ENCODE measurements around the gene F11. TPM values are rescaled to one million over a fixed set of nuclear protein-coding genes. Genes with fewer than 3 reads are reported as not detected.

Gene F11
- total and polyA plus RNA-seq, 2 of the 13 experiments (the other 11 are each of a cell fraction or from before 2014, with no cell fraction given), result 35.1 to 58.0 TPM

DNA sequence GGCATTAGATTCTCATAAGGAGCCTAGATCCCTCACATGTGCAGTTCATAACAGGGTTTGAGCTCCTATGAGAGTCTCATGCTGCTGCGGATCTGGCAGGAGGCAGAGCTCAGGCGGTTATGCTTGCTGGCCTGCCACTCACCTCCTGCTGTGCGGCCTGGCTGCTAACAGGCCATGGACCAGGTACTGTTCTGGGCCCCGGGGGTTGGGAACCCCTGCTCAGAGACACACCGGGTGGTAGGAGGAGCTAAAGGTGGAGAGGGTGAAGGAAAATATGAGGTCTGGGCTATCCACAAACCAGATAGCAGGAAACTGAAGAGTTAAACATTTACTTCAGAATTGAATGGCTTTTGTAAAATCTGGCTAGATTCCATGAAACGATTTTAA, 5.9 kb upstream of the F11 start:
- H3K36me3 ChIP-seq (replicated peaks in 1 of 2; ENCODE audit: control insufficient read depth in 1 of 2, insufficient read depth in 2 of 2, low read length in 2 of 2), result no peaks in the 10 kb centered on the region
- H3K4me3 ChIP-seq (replicated peaks in 1 of 3; ENCODE audit: insufficient read depth in 1 of 3, low read depth in 2 of 3, low read length in 3 of 3), result peak overlapping the region in 1 of 3 experiments; percentile 42; a peak in 3 of 6 replicates
- 0% methylated on average over 3 of the region's 6 CpGs for WGBS (ENCODE audit: low lambda C conversion rate)
- in situ Hi-C loops (cut with HindIII; ENCODE audit: extremely low pct_ligation_motif_present, low pct_unique_long_range_greater_than_20kb), result no loop called here
- H3K27me3 ChIP-seq (ENCODE audit: control insufficient read depth in 1 of 2, insufficient read depth in 2 of 2, low read length in 2 of 2), result no peaks in the 10 kb centered on the region; a peak in 1 of 5 replicates
- POLR2A ChIA-PET, result interaction anchor here (0.5 to 3.4 kb wide), 9 partner anchors 10 to 547 kb away, joined by 3 to 22 read pairs (median 4); partner anchors contain the start of genes CYP4V2 and KLKB1
- no peak overlapping the region for H2AFZ ChIP-seq (ENCODE audit: low read length)
- no TSS peak for BruUV-seq (replicated peaks)
- peak overlapping the region; percentile 45 for H3K4me2 ChIP-seq (ENCODE audit: low read depth, low read length)
- H3K79me2 ChIP-seq (ENCODE audit: insufficient read depth, low read length), result no peaks in the 10 kb centered on the region
- ATAC-seq (peak; percentile 91), FAIRE-seq (no peak), DNase-seq (ENCODE audit: low spot score) (peak; percentile 60)
- CTCF ChIA-PET (ENCODE audit: low intra/inter-chr PET ratio, low total read pairs), result no interaction called here
- H4K20me1 ChIP-seq (ENCODE audit: insufficient read depth, low read length), result no peaks in the 10 kb centered on the region
- H3K9ac ChIP-seq (ENCODE audit: insufficient read depth, low read depth, low read length), result peak overlapping the region; percentile 55
- peaks cover 58% of the 10 kb centered on the region for H3K4me1 ChIP-seq (ENCODE audit: insufficient read depth, low read length)
- intact Hi-C loops (cut with micrococcal nuclease; ENCODE audit: unreplicated experiment), result loop anchor here (10.0 kb wide), 1 partner anchor 445 kb away; no protein-coding TSS in a partner anchor
- no peaks in the 10 kb centered on the region for H3K9me3 ChIP-seq (ENCODE audit: low read length)
- peak overlapping the region; percentile 93 for H3K27ac ChIP-seq (ENCODE audit: extremely low read length, insufficient read depth, low read length)
- peak; percentile 12; the same call in 1 of the 2 replicates for TF ChIP-seq SALL2 (CRISPR knock-in tag; IDR thresholded peaks at IDR 0.05)
- TF ChIP-seq SMAD9 (CRISPR knock-in tag; IDR thresholded peaks at IDR 0.05), result no peak
- TF ChIP-seq U2AF2 (IDR thresholded peaks at IDR 0.05; ENCODE audit: low read depth, low read length), result no peak
- TF ChIP-seq POLR2AphosphoS5 (IDR thresholded peaks at IDR 0.05; ENCODE audit: low read depth, low read length), result peak; percentile 63; the same call in 1 of the 2 replicates
- TF ChIP-seq, protein P1, sequence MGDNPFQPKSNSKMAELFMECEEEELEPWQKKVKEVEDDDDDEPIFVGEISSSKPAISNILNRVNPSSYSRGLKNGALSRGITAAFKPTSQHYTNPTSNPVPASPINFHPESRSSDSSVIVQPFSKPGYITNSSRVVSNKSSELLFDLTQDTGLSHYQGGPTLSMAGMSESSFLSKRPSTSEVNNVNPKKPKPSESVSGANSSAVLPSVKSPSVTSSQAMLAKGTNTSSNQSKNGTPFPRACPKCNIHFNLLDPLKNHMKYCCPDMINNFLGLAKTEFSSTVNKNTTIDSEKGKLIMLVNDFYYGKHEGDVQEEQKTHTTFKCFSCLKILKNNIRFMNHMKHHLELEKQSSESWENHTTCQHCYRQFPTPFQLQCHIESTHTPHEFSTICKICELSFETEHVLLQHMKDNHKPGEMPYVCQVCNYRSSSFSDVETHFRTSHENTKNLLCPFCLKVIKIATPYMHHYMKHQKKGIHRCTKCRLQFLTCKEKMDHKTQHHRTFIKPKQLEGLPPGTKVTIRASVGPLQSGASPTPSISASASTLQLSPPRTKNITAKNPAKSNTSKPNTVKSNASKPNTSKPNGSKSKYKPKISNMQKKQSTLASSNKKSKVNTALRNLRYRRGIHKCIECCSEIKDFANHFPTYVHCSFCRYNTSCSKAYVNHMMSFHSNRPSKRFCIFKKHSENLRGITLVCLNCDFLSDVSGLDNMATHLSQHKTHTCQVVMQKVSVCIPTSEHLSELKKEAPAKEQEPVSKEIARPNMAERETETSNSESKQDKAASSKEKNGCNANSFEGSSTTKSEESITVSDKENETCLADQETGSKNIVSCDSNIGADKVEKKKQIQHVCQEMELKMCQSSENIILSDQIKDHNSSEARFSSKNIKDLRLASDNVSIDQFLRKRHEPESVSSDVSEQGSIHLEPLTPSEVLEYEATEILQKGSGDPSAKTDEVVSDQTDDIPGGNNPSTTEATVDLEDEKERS (CRISPR knock-in tag; IDR thresholded peaks at IDR 0.05), result no peak
- 0 out of 2 replicates have a peak, but pooled peaks have one; percentile 2 for TF ChIP-seq ZNF337 (CRISPR knock-in tag; IDR thresholded peaks at IDR 0.05; ENCODE audit: borderline replicate concordance, low read depth)
- TF ChIP-seq KMT2B (CRISPR knock-in tag; IDR thresholded peaks at IDR 0.05), result 0 out of 2 replicates have a peak, but pooled peaks have one; percentile 47
- no peak for TF ChIP-seq SNAPC2 (CRISPR knock-in tag; IDR thresholded peaks at IDR 0.05)
- 0 out of 2 replicates have a peak, but pooled peaks have one; percentile 42 for TF ChIP-seq ZNF264 (CRISPR knock-in tag; IDR thresholded peaks at IDR 0.05)
- no peak for TF ChIP-seq ZFP41 (CRISPR knock-in tag; IDR thresholded peaks at IDR 0.05; ENCODE audit: borderline replicate concordance)
- no peak for TF ChIP-seq RBM39 (IDR thresholded peaks at IDR 0.05; ENCODE audit: low read depth, low read length, poor library complexity, severe bottlenecking)
- peak; percentile 72; the same call in 1 of the 2 replicates for TF ChIP-seq ZNF572 (CRISPR knock-in tag; IDR thresholded peaks at IDR 0.05)
- TF ChIP-seq, protein P2, sequence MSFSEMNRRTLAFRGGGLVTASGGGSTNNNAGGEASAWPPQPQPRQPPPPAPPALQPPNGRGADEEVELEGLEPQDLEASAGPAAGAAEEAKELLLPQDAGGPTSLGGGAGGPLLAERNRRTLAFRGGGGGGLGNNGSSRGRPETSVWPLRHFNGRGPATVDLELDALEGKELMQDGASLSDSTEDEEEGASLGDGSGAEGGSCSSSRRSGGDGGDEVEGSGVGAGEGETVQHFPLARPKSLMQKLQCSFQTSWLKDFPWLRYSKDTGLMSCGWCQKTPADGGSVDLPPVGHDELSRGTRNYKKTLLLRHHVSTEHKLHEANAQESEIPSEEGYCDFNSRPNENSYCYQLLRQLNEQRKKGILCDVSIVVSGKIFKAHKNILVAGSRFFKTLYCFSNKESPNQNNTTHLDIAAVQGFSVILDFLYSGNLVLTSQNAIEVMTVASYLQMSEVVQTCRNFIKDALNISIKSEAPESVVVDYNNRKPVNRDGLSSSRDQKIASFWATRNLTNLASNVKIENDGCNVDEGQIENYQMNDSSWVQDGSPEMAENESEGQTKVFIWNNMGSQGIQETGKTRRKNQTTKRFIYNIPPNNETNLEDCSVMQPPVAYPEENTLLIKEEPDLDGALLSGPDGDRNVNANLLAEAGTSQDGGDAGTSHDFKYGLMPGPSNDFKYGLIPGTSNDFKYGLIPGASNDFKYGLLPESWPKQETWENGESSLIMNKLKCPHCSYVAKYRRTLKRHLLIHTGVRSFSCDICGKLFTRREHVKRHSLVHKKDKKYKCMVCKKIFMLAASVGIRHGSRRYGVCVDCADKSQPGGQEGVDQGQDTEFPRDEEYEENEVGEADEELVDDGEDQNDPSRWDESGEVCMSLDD (CRISPR knock-in tag; IDR thresholded peaks at IDR 0.05; ENCODE audit: borderline replicate concordance), result 0 out of 2 replicates have a peak, but pooled peaks have one; percentile 34
- no peak for TF ChIP-seq TOPORS (CRISPR knock-in tag; IDR thresholded peaks at IDR 0.05)
- peak; percentile 63; the same call in 1 of the 2 replicates for TF ChIP-seq BORCS8-MEF2B (CRISPR knock-in tag; IDR thresholded peaks at IDR 0.05)
- TF ChIP-seq ELF4 (CRISPR knock-in tag; IDR thresholded peaks at IDR 0.05; ENCODE audit: borderline replicate concordance), result no peak
- TF ChIP-seq, protein P3, sequence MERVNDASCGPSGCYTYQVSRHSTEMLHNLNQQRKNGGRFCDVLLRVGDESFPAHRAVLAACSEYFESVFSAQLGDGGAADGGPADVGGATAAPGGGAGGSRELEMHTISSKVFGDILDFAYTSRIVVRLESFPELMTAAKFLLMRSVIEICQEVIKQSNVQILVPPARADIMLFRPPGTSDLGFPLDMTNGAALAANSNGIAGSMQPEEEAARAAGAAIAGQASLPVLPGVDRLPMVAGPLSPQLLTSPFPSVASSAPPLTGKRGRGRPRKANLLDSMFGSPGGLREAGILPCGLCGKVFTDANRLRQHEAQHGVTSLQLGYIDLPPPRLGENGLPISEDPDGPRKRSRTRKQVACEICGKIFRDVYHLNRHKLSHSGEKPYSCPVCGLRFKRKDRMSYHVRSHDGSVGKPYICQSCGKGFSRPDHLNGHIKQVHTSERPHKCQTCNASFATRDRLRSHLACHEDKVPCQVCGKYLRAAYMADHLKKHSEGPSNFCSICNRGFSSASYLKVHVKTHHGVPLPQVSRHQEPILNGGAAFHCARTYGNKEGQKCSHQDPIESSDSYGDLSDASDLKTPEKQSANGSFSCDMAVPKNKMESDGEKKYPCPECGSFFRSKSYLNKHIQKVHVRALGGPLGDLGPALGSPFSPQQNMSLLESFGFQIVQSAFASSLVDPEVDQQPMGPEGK (CRISPR knock-in tag; IDR thresholded peaks at IDR 0.05), result 0 out of 2 replicates have a peak, but pooled peaks have one; percentile 11

Data from HepG2 (cell line).